HepG2 (cell line): Measurements from ENCODE around the gene RBM12. TPM values are rescaled to one million over a fixed set of nuclear protein-coding genes. Genes with fewer than 3 reads are reported as not detected.

ENCODE experiments used
- BHLHE40 ChIP-seq: IDR thresholded peaks from 2 replicates; pipeline ENCODE4 v1.6.1; 2011; ENCODE audit warnings: low read length, improper control_type of control experiment
- CBX1 ChIP-seq: IDR thresholded peaks from one replicate; pipeline ENCODE4 v1.6.1; 2016; ENCODE audit warnings: antibody characterized with exemption, low read depth
- GATAD1 ChIP-seq: IDR thresholded peaks from 2 replicates; pipeline ENCODE4 v1.6.1; 2016; ENCODE audit warnings: missing genetic modification reagents, missing compliant biosample characterization
- HOXA3 ChIP-seq: sonication (generic); formaldehyde crosslinking; IDR thresholded peaks from 2 replicates; pipeline ENCODE4 v1.5.0; 2020; ENCODE audit warnings: missing genetic modification reagents
- KMT2A ChIP-seq: sonication (generic); formaldehyde crosslinking; IDR thresholded peaks from 2 replicates; pipeline ENCODE4 v1.4.0; 2020; ENCODE audit warnings: missing genetic modification reagents
- MTERF4 ChIP-seq: sonication (generic); formaldehyde crosslinking; IDR thresholded peaks from 2 replicates; pipeline ENCODE4 v1.8.0; 2023; ENCODE audit warnings: mild to moderate bottlenecking, missing genetic modification reagents
- MYC ChIP-seq: sonication (generic); formaldehyde crosslinking; IDR thresholded peaks from 2 replicates; pipeline ENCODE4 v1.9.0; 2021; ENCODE audit warnings: missing genetic modification reagents, borderline replicate concordance
- REL ChIP-seq: sonication (generic); formaldehyde crosslinking; conservative IDR thresholded peaks from 2 replicates; pipeline ENCODE4 v1.8.0; 2022; ENCODE audit warnings: mild to moderate bottlenecking, missing genetic modification reagents, moderate library complexity
- ZNF143 ChIP-seq: sonication (generic); formaldehyde crosslinking; IDR thresholded peaks from 2 replicates; pipeline ENCODE4 v1.4.0; 2020; ENCODE audit warnings: missing genetic modification reagents
- ZNF354B ChIP-seq: sonication (generic); formaldehyde crosslinking; IDR thresholded peaks from 2 replicates; pipeline ENCODE4 v1.8.0; 2022; ENCODE audit warnings: mild to moderate bottlenecking, missing genetic modification reagents
- ZNF382 ChIP-seq: sonication (generic); formaldehyde crosslinking; IDR thresholded peaks from 2 replicates; pipeline ENCODE4 v1.5.0; 2020; ENCODE audit warnings: missing genetic modification reagents, mild to moderate bottlenecking, borderline replicate concordance
- ZNF468 ChIP-seq: sonication (generic); formaldehyde crosslinking; IDR thresholded peaks from 2 replicates; pipeline ENCODE4 v1.8.0; 2022; ENCODE audit warnings: mild to moderate bottlenecking, moderate library complexity, missing genetic modification reagents
- ZNF513 ChIP-seq: sonication (generic); formaldehyde crosslinking; conservative IDR thresholded peaks from 2 replicates; pipeline ENCODE4 v1.5.0; 2020; ENCODE audit warnings: missing genetic modification reagents
- ZNF652 ChIP-seq: IDR thresholded peaks from 2 replicates; pipeline ENCODE4 v1.6.1; 2016; ENCODE audit warnings: low read depth, borderline replicate concordance
- ZSCAN12 ChIP-seq: sonication (generic); formaldehyde crosslinking; IDR thresholded peaks from 2 replicates; pipeline ENCODE4 v1.9.0; 2021; ENCODE audit warnings: mild to moderate bottlenecking, missing genetic modification reagents
- polyA plus RNA-seq, 8 experiments: library from polyadenylated mRNA; depleted of rRNA in 3 of 8; stranded (reverse) in 7 of 8; unstranded in 1 of 8; fragments of >200 nt; fragmentation: Illumina TruSeq in 4 of 8; extraction: Trizol in 4 of 8; gene quantifications; 2 replicates each; pipeline versions ENCODE4 v1.2.1 to v1.2.3, GENCODE V29; 2011 to 2016; ENCODE audit warnings: low read depth in 4 of 8, missing spikeins in 1 of 8, mixed read lengths in 1 of 8; ENCODE audit not compliant: insufficient read depth in 1 of 8
- total RNA-seq, 5 experiments: library from RNA; depleted of rRNA; stranded (reverse); fragments of >200 nt; fragmentation: Illumina TruSeq; extraction: Trizol; gene quantifications; 2 replicates each; pipeline ENCODE4 v1.2.3, GENCODE V29; 2016; ENCODE audit warnings: low read depth in 1 of 5
- TF ChIP-seq, protein P1 (sequence below): sonication (generic); formaldehyde crosslinking; IDR thresholded peaks from 2 replicates; pipeline ENCODE4 v1.4.0; 2020; ENCODE audit warnings: missing genetic modification reagents
- TF ChIP-seq, protein P2 (sequence below): sonication (generic); formaldehyde crosslinking; IDR thresholded peaks from 2 replicates; pipeline ENCODE4 v1.9.0; 2021; ENCODE audit warnings: missing genetic modification reagents, borderline replicate concordance
- TF ChIP-seq, protein P3 (sequence below): sonication (generic); formaldehyde crosslinking; conservative IDR thresholded peaks from 2 replicates; pipeline ENCODE4 v1.8.0; 2022; ENCODE audit warnings: missing genetic modification reagents
- TF ChIP-seq, protein P4 (sequence below): sonication (generic); formaldehyde crosslinking; IDR thresholded peaks from 2 replicates; pipeline ENCODE4 v1.9.0; 2021; ENCODE audit warnings: missing genetic modification reagents, borderline replicate concordance

RBM12 gene
- total and polyA plus RNA-seq, 2 of the 13 experiments (the other 11 are each of a cell fraction or from before 2014, with no cell fraction given), result 97.9 to 104 TPM

GRCh38 chr20:35617397-35618262, 47.1 kb downstream of the RBM12 start (continued):
- TF ChIP-seq, protein P1, sequence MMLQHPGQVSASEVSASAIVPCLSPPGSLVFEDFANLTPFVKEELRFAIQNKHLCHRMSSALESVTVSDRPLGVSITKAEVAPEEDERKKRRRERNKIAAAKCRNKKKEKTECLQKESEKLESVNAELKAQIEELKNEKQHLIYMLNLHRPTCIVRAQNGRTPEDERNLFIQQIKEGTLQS, result no peak
- TF ChIP-seq, protein P2, sequence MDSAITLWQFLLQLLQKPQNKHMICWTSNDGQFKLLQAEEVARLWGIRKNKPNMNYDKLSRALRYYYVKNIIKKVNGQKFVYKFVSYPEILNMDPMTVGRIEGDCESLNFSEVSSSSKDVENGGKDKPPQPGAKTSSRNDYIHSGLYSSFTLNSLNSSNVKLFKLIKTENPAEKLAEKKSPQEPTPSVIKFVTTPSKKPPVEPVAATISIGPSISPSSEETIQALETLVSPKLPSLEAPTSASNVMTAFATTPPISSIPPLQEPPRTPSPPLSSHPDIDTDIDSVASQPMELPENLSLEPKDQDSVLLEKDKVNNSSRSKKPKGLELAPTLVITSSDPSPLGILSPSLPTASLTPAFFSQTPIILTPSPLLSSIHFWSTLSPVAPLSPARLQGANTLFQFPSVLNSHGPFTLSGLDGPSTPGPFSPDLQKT (CRISPR knock-in tag), result no peak
- TF ChIP-seq ZSCAN12 (CRISPR knock-in tag) (no peak), MTERF4 (CRISPR knock-in tag) (0 out of 2 replicates have a peak, but pooled peaks have one; percentile 27), ZNF513 (no peak), CBX1 (no peak), MYC (CRISPR knock-in tag) (peak; percentile 80; the same call in 1 of the 2 replicates), HOXA3 (CRISPR knock-in tag) (peak; percentile 57; the same call in 1 of the 2 replicates), ZNF652 (CRISPR knock-in tag) (no peak), REL (CRISPR knock-in tag) (no peak), BHLHE40 (peak; percentile 27; the same call in 1 of the 2 replicates), KMT2A (CRISPR knock-in tag) (peak; percentile 62), ZNF354B (CRISPR knock-in tag) (no peak; the same call in 1 of the 2 replicates), ZNF143 (CRISPR knock-in tag) (no peak; the same call in 1 of the 2 replicates), GATAD1 (CRISPR knock-in tag) (peak; percentile 55; the same call in 1 of the 2 replicates), ZNF382 (CRISPR knock-in tag) (no peak), ZNF468 (CRISPR knock-in tag) (no peak; the same call in 1 of the 2 replicates)
- TF ChIP-seq, protein P3, sequence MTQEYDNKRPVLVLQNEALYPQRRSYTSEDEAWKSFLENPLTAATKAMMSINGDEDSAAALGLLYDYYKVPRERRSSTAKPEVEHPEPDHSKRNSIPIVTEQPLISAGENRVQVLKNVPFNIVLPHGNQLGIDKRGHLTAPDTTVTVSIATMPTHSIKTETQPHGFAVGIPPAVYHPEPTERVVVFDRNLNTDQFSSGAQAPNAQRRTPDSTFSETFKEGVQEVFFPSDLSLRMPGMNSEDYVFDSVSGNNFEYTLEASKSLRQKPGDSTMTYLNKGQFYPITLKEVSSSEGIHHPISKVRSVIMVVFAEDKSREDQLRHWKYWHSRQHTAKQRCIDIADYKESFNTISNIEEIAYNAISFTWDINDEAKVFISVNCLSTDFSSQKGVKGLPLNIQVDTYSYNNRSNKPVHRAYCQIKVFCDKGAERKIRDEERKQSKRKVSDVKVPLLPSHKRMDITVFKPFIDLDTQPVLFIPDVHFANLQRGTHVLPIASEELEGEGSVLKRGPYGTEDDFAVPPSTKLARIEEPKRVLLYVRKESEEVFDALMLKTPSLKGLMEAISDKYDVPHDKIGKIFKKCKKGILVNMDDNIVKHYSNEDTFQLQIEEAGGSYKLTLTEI (CRISPR knock-in tag), result no peak
- TF ChIP-seq, protein P4, sequence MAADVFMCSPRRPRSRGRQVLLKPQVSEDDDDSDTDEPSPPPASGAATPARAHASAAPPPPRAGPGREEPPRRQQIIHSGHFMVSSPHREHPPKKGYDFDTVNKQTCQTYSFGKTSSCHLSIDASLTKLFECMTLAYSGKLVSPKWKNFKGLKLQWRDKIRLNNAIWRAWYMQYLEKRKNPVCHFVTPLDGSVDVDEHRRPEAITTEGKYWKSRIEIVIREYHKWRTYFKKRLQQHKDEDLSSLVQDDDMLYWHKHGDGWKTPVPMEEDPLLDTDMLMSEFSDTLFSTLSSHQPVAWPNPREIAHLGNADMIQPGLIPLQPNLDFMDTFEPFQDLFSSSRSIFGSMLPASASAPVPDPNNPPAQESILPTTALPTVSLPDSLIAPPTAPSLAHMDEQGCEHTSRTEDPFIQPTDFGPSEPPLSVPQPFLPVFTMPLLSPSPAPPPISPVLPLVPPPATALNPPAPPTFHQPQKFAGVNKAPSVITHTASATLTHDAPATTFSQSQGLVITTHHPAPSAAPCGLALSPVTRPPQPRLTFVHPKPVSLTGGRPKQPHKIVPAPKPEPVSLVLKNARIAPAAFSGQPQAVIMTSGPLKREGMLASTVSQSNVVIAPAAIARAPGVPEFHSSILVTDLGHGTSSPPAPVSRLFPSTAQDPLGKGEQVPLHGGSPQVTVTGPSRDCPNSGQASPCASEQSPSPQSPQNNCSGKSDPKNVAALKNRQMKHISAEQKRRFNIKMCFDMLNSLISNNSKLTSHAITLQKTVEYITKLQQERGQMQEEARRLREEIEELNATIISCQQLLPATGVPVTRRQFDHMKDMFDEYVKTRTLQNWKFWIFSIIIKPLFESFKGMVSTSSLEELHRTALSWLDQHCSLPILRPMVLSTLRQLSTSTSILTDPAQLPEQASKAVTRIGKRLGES, result no peak
